Measurements from ENCODE around the gene SELENOT. TPM values are rescaled to one million over a fixed set of nuclear protein-coding genes. Genes with fewer than 3 reads are reported as not detected.

The SELENOT gene
- total RNA-seq, 2 donors from 2014 or later, result 70.8 to 75.9 TPM

- Mint-ChIP-seq H3K4me1 (peaks cover 28% of the 10 kb centered on the region), H3K4me3 (no peak overlapping the region), H3K27me3 (ENCODE audit: insufficient read depth) (no peaks in the 10 kb centered on the region), H3K36me3 (ENCODE audit: low read depth) (peaks cover 3% of the 10 kb centered on the region), H3K9me3 (peaks cover 5% of the 10 kb centered on the region), H3K27ac (no peak overlapping the region)
- WGBS, 2 experiments (ENCODE audit: insufficient coverage in 1 of 2, insufficient read length in 1 of 2), result 89 to 100% methylated on average over 3 to 4 of the region's 5 CpGs
- DNase-seq, result no peak
- peaks cover 3% of the 10 kb centered on the region for H3K36me3 ChIP-seq (ENCODE audit: control insufficient read depth, insufficient read depth, low read length)
- no peak overlapping the region for H3K27ac ChIP-seq (ENCODE audit: low read depth, low read length)
- TF ChIP-seq CTCF (conservative IDR thresholded peaks at IDR 0.05), result no peak
- no peaks in the 10 kb centered on the region for H3K27me3 ChIP-seq (ENCODE audit: control insufficient read depth, insufficient read depth, low read length, poor library complexity, severe bottlenecking)
- H3K9me3 ChIP-seq (ENCODE audit: control insufficient read depth, low read length), result no peaks in the 10 kb centered on the region
- no peak overlapping the region for H3K4me3 ChIP-seq (ENCODE audit: low read length)
- no peak overlapping the region for H3K9ac ChIP-seq (ENCODE audit: extremely low read depth, low read length, poor library complexity, severe bottlenecking)
- peaks cover 15% of the 10 kb centered on the region for H3K4me1 ChIP-seq (ENCODE audit: control insufficient read depth, insufficient read depth, low read length)
Observed at GRCh38 chr3:150636258-150636657, 33.1 kb downstream of the SELENOT start.

GRCh38 chr3:150639262-150639661 lies 36.1 kb downstream of the SELENOT start:
- no peak for DNase-seq
- H3K4me1 Mint-ChIP-seq, result peaks cover 16% of the 10 kb centered on the region
- peaks cover 5% of the 10 kb centered on the region for H3K9me3 Mint-ChIP-seq
- no peaks in the 10 kb centered on the region for H3K9me3 ChIP-seq (ENCODE audit: control insufficient read depth, low read length)
- no peak overlapping the region for H3K27ac Mint-ChIP-seq
- peaks cover 5% of the 10 kb centered on the region for H3K4me1 ChIP-seq (ENCODE audit: control insufficient read depth, insufficient read depth, low read length)
- no peaks in the 10 kb centered on the region for H3K27me3 Mint-ChIP-seq (ENCODE audit: insufficient read depth)
- no peak overlapping the region for H3K4me3 Mint-ChIP-seq
- no peak overlapping the region for H3K27ac ChIP-seq (ENCODE audit: low read depth, low read length)
- H3K27me3 ChIP-seq (ENCODE audit: control insufficient read depth, insufficient read depth, low read length, poor library complexity, severe bottlenecking), result no peaks in the 10 kb centered on the region
- no peaks in the 10 kb centered on the region for H3K36me3 ChIP-seq (ENCODE audit: control insufficient read depth, insufficient read depth, low read length)
- no peak overlapping the region for H3K4me3 ChIP-seq (ENCODE audit: low read length)
- no peak overlapping the region for H3K9ac ChIP-seq (ENCODE audit: extremely low read depth, low read length, poor library complexity, severe bottlenecking)
- TF ChIP-seq CTCF (conservative IDR thresholded peaks at IDR 0.05), result no peak
- 73% methylated on average over 4 of the region's 5 CpGs; no CpG with 5 or more reads in 1 of the 2 experiments for WGBS, 2 experiments (ENCODE audit: insufficient coverage in 1 of 2, insufficient read length in 1 of 2)
- peaks cover under 1% of the 10 kb centered on the region for H3K36me3 Mint-ChIP-seq (ENCODE audit: low read depth)

- H3K27ac ChIP-seq (ENCODE audit: low read depth, low read length), result no peak overlapping the region
- H3K36me3 ChIP-seq (ENCODE audit: control insufficient read depth, insufficient read depth, low read length), result no peaks in the 10 kb centered on the region
- Mint-ChIP-seq H3K4me3 (no peak overlapping the region), H3K27ac (no peak overlapping the region), H3K36me3 (ENCODE audit: low read depth) (no peaks in the 10 kb centered on the region), H3K9me3 (peaks cover 5% of the 10 kb centered on the region), H3K27me3 (ENCODE audit: insufficient read depth) (no peaks in the 10 kb centered on the region), H3K4me1 (peaks cover 9% of the 10 kb centered on the region)
- H3K9ac ChIP-seq (ENCODE audit: extremely low read depth, low read length, poor library complexity, severe bottlenecking), result no peak overlapping the region
- H3K4me3 ChIP-seq (ENCODE audit: low read length), result no peak overlapping the region
- no peaks in the 10 kb centered on the region for H3K9me3 ChIP-seq (ENCODE audit: control insufficient read depth, low read length)
- DNase-seq, result no peak
- H3K4me1 ChIP-seq (ENCODE audit: control insufficient read depth, insufficient read depth, low read length), result peaks cover 1% of the 10 kb centered on the region
- H3K27me3 ChIP-seq (ENCODE audit: control insufficient read depth, insufficient read depth, low read length, poor library complexity, severe bottlenecking), result no peaks in the 10 kb centered on the region
- 94% methylated on average over 12 of the region's 12 CpGs; no CpG with 5 or more reads in 1 of the 2 experiments for WGBS, 2 experiments (ENCODE audit: insufficient coverage in 1 of 2, insufficient read length in 1 of 2)
- TF ChIP-seq CTCF (conservative IDR thresholded peaks at IDR 0.05), result no peak
Observed at GRCh38 chr3:150640256-150640655, 37.1 kb downstream of the SELENOT start.

Measured in endodermal cell (in vitro differentiated cells).